KG1 (cell line): ENCODE data around the gene NKX2-1.
"Not testable (repeated sequence)": the region's sequence is repeated elsewhere in the genome, so short reads cannot be mapped to it uniquely, and the experiment has no call there.

Experiments
- DNase-seq: peaks from one replicate; lab custom pipeline; 2025; lab: John Stamatoyannopoulos, UW

The NKX2-1 gene

DNA sequence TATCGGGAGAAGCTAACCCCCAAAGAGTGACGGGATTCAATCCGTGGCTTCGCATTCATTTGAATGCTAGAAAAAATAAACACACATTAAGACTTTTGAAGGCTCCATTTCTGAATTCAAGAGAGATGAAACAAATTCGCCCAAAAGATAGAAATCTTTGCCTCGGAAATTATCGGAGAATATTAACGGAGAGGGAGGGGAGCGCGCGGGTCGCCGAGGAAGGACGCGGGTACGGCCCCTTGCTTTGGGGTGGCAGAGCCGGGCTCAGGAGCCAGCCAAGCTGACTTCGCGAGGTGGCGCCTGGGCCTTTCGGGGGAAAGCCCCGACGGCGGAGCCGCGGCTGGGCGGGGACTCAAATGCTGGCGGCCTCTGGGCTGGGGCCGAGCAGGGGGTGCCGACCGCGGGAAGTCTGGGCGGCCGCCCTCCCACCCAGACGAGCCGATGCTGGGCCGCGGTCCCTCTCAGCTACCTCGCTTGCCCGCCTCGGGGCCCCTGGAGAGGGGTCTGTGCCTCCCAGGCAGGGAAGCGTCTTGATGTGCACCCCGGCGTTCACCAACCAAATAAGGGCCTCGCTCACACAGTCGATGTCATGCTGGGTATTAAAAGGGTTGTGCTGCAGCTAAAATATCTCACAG, 14.7 kb downstream of the NKX2-1 start:
- no peak for DNase-seq

- DNase-seq: no peak
These were observed 15.3 kb downstream of the NKX2-1 start for GRCh38 chr14:36504771-36505175.

DNA sequence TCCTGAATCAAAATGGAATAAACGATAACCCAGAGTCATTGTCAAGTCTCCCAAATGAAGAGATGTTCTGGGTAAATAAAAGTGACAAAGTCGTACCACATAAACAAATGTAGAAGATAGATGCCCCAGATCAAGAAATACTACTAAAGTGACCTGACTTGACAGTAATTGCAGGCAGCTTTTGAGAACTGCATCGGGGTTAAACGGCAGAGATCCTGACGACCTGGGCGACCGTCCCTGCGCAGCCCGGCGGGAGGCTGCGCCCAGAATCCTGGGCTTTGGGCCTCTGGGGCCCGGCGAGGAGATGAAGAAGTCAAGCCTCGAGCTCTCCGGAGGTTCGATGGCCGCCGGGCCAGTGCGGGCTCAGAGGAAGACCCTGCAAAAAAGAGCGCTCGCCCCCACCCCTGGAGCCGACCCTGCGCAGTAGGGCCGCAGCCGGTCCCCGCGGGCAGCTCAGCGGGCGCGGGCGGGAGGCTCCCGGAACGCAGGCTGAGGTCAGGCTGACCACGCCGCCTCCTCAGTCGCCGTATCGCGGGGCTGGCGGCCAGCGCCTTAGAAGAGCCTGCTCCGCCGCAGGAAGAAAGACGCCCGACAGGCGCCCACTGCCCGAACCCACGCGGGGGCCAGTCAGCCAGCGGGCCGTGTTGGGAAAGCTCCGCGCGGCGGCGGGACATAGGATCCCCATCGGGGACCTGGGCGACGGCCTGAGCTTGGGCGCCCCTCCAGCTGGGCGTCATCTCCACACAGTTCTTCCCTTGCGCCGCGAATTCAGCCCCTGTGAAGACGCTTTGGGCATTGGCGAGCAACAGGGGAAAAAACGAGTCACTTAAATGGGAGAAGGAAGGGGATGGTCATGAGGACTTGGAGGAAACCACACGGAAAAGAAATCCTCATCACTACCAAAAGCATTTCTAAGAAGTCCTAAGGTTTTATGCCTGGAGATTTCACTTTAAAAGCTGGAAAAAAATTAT, 16.0 kb downstream of the NKX2-1 start:
- no peak for DNase-seq

DNA sequence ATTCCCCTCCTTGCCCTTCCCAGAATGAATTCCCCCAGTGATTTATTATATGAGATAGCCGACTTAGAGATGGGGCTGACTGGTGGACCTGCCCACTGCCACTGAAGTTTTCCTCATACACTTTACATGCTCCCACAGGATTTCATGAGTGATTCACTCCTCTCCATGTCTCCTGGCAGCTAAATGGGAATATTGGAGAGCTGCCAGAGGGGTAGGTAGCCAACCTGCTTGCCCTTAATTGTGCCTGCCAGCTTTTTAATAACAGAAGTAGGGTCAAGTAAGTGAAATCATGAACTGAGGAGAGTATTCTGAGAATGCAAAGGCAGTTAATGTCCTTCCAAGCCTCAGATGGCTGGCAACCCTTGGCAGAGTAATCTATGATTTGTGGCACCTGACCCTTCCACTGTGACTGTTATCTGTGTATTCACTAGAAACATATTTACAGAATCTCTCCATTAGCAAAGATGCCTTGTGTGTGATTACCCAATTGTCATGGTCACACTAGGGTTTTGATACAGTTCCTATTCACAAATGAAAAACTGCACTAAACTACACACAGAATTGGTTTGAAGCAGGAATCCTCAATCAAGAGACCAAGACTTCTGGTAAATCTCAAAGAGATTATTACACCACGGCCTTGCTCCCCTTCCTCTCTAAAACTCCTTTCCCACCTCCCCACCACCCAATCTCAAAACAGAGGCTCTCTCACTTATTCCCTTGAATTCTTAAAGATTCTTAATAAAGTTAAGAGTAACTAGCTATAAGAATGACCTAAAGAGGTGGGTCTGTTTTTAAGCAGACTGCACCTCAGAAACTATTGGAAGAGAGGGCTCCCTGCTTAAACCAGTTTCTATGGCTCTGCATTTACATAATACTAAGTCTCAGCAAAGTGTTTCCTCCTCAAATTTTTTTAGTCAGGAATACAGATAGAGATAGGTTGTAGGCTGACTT, 17.2 kb downstream of the NKX2-1 start:
- DNase-seq: no peak

DNA sequence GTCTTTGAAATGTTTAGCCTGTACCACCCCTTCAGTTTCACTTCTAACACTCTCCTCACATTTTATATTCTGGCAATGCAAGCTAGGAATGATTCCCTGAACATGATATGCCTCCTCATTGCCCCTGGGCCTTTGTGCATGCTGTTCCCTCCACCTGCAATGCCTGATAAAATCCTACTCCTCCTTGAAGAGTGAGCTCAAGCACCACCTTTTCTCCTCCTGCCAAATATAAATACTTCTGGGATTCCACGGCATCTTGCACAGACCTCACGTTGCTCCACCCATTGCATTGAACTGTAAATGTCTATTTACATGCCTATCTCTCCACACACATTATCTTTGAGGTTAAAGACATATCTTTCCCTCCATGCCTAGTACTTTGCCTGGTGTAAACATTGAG, 21.1 kb downstream of the NKX2-1 start:
- no peak for DNase-seq

DNA sequence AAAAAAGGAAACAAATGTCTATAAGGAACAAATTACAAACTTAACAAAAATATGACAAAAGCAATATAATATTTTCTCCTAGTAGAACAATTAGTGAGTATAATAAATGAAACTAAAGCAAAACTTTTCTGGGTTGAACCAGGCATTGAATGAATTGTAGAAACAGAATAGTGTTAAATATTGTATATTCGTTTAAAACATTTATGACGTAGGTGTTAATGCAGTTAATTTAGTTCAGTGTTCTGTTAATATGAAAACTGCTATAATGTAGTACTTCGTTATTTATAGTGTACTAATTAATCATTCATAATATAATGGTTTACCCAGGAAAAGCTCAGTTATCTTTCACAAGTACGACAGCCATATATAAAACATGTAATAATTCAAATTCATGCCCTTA, 23.7 kb downstream of the NKX2-1 start:
- DNase-seq: no peak

DNA sequence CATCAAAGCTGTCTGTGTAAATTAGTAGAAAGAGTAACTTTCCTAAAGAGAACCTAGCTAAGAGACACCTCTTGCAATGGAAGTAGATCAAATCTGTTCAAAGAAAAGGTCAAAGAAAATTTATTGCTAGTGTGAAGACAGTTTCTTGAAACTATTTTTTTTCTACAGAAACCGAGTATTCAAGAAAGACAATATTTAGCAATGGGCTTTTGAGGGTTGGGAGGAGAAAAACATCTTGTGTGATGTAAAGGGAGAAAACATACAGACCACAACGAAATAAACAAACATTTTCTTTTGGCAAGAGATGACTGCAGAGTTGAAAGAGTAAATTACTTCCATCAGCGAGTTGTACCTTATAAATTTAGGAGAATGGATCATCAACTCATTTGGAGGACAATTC, 24.4 kb downstream of the NKX2-1 start:
- no peak for DNase-seq

DNA sequence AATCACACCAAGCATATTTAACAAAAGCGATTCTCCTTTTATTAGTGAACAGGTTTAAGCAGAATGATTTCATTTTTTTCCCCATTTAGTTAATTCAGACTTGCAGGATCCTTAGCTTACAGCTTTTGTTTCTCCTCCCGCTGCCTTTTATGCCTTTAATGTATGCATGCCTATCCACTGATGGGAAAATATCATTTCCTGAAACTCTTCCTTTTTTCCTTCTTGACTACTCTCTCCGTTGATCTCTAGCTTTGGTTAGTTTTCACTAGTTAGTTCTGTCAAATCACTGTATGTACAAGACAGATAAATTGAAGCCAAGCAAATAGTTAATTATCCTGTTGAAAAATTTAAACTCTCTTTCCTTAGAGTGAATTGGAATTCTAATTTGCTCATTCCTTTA, 26.3 kb downstream of the NKX2-1 start:
- no peak for DNase-seq

- no peak for DNase-seq
These were observed 34.3 kb downstream of the NKX2-1 start for GRCh38 chr14:36485773-36486172.

GRCh38 chr14:36479344-36479743, 40.7 kb downstream of the NKX2-1 start:
- no peak for DNase-seq

DNA sequence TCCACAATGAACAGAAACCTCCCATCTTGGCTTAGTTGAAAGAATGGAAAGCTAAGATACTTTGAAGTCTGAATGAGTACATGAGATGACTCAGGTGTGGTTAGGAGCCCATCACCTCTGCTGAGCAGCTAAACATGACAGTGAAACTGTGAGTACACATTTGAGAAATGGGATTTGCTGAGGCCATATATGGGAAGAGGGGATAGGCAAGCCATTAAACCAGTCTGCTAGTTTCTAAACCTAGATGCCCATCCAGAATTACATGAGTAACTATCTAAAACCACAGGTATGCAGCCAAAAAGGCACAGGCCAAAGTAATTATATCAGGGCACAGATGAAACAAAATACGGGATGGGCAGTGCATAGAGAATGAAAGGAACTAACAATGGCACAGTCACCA, 41.2 kb downstream of the NKX2-1 start:
- no peak for DNase-seq

DNA sequence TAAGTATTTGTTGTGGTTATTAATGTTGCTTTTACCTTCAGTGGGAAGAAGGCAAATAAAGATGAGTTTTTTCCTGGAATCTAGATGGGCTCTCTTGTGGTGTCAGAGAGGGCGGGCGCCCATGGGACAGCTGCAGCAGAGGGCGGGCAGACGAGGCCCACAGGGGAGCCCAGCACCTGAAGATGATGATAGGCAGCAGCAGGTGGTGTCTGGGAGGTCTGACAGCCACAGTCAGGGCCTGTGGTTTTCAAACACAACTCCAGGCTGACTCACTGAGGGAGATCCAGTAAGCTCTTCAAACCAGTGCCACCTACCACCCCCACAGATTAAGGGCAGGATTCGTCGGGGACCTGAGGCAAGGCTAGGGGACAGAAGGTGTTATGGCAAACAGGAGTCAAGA, 42.8 kb downstream of the NKX2-1 start:
- DNase-seq: no peak

GRCh38 chr14:36476061-36476460, 44.0 kb downstream of the NKX2-1 start:
- DNase-seq: not testable (repeated sequence)

DNA sequence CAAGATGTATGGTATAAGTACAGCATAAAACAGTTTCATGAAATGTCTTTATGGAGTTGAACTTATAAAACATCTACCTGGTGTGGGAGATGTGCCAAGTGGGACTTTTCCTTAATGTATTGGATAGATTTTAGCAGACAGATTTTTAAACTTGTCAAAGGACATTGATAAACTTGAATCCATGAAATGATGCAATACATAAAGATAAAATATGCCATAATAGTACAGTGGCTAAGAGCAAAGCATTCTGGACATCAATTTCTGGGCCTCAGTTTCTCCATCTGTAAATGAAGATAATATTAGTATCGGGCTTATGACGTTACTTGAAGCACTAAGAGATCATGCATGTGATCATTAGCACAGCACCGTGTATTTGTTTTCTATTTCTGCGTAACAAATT, 45.4 kb downstream of the NKX2-1 start:
- DNase-seq: no peak

GRCh38 chr14:36471431-36471830, 48.6 kb downstream of the NKX2-1 start:
- no peak for DNase-seq

- DNase-seq: no peak
These were observed 52.7 kb downstream of the NKX2-1 start for GRCh38 chr14:36467332-36467731.
